GM12891 (cell line): ENCODE results near the gene POR.
A peak's percentile ranks its signal among the peaks of the same experiment; 100 is the strongest.
"Not testable (repeated sequence)": the region's sequence is repeated elsewhere in the genome, so short reads cannot be mapped to it uniquely, and the experiment has no call there.

Source experiments
- DNase-seq: peaks from one replicate; pipeline ENCODE4 v3.0.0; 2011; ENCODE audit warnings: low spot score; ENCODE audit not compliant: insufficient read length
- FAIRE-seq: peaks from 2 replicates; lab custom pipeline; 2011; peaks lifted over from hg19 to GRCh38; lab: Jason Lieb, UNC
- PAX5 ChIP-seq: IDR thresholded peaks from 2 replicates; pipeline ENCODE4 v1.6.1; 2011; ENCODE audit warnings: low read length, moderate library complexity, mild to moderate bottlenecking; ENCODE audit not compliant: insufficient read depth, severe bottlenecking
- POLR2A ChIP-seq: IDR thresholded peaks from 2 replicates; pipeline ENCODE4 v1.6.1; 2011; ENCODE audit warnings: low read depth, low read length, control low read depth
- POLR2AphosphoS5 ChIP-seq: IDR thresholded peaks from 2 replicates; pipeline ENCODE4 v1.6.1; 2011; ENCODE audit warnings: low read depth, low read length, control low read depth
- POU2F2 ChIP-seq: IDR thresholded peaks from 2 replicates; pipeline ENCODE4 v1.6.1; 2011; ENCODE audit warnings: low read depth, mild to moderate bottlenecking, control low read depth, low read length, moderate library complexity
- SPI1 ChIP-seq: IDR thresholded peaks from 2 replicates; pipeline ENCODE4 v1.6.1; 2011; ENCODE audit warnings: low read depth, low read length, control low read depth
- TAF1 ChIP-seq: IDR thresholded peaks from 2 replicates; pipeline ENCODE4 v1.6.1; 2011; ENCODE audit warnings: low read depth, low read length, control low read depth

Gene POR

DNA sequence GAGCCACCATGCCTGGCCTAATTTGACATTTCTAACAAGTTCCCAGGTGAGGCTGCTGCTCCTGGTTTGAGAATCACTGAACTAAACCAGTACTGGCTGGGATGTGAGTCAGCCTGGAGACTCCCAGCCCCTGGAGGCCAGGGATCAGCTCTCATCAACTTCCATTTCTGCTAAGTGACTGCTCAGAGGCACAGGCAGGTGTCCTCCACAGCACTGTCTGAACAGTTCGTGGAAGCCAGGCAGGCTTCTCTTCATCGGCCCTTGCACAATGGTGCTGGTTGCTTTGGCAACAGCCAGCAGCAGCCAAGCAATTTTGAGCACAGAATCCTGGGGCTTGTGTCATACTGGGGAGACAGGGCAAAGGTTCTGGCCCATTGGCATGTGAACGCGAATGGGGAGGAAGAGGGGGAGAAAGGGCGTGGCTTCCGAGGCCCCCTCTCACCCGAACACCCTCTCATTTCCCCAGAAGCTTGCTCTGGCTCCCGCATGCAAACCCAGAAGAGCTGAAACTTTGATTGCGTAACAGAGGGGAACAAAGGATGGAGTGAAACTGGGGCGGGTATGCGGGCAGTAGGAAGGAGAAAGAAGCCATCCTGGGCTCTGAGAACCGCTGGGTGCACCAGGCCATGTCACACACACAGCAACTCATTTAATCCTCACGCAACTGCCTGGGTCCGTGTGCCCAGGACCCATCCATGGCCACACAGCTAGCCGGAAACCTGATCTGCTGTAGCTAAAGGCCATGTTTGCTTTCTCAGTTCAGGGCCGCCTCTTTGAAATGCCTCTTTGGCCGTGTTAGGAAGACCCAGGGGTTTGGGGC lies 9.0 kb upstream of the POR start:
- FAIRE-seq = peak; percentile 38
- DNase-seq = no peak

DNA sequence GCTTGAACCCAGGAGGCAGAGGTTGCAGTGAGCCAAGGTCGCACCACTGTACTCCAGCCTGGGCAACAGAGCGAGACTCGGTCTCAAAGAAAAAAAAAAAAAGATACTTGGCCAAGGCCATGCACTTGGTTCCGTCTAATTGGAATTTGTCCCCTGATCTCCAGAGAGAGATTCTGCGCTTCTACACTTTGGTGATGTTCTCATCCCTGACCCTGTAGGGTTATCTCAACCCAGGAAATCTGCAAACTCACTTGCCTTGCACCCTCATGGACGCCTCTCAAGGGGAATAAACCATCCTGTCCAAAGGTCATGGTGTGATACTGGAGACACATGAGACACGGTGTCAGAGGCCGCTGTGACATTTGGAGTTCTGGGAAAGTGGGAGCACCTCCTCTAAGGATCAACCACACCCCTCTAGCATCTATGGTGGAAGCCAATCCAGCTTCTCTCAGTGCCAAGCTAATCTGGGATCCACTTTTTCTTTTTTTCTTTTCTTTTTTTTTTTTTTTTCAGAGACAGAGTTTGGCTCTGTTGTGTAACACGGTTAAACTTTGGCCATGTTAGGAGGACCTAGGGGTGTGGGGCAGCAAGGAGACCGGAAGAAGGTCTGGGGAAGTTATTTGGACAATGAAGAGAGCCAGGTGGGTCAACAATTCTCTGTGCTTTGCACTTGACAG lies 7.8 kb upstream of the POR start:
- no peak for FAIRE-seq
- DNase-seq = no peak
- no peak for TF ChIP-seq POU2F2
- TF ChIP-seq POLR2A = no peak
- no peak for TF ChIP-seq SPI1
- no peak for TF ChIP-seq PAX5
- TF ChIP-seq TAF1 = no peak
- TF ChIP-seq POLR2AphosphoS5 = no peak

More for the DNA sequence above, 9.0 kb upstream of the POR start:
- TF ChIP-seq POLR2A (no peak), TAF1 (no peak), SPI1 (no peak)

DNA sequence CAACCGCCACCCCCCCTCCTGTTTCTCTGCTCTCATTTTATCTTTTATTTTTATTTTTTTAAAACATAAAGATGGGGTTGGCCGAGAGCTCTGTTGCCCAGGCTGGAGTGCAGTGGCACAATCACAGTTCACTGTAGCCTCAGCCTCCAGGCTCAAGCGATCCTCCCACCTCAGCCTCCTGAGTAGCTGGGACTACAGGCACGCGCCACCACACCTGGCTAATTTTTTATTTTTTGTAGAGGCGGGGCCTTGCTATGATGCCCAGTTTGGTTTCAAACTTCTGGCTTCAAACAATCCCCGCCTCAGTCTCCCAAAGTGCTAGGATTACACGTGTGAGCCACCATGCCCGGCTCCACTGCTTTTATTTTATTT lies 7.3 kb upstream of the POR start:
- FAIRE-seq, DNase-seq: not testable (repeated sequence)

DNA sequence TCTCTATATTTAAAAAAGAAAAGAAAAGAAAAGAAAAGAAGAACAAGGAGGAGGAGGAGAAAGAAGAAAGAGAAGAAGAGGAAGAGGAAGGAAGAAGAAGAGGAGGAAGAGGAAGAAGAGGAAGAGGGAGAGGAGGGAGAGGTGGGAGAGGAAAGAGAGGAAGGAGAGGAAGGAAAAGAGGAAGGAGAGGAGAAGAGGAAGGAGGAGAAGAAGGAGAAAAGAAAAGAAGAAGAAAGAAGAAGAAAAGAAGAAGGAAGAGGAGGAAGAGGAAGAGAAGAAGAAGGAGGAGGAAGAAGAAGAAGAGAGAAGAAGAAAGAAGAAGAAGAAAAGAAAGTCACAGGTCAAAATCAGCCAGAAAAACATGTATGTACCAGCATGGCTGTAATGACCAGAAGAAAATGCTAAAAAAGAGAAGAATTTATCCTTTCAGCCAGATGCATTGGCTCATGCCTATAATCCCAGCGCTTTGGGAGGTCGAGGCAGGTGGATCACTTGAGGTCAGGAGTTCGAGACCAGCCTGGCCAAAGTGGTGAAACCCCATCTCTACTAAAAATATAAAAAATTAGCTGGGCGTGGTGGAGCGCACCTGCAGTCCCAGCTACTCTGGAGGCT lies 5.3 kb upstream of the POR start:
- FAIRE-seq = no peak
- DNase-seq = no peak
- no peak for TF ChIP-seq TAF1
- TF ChIP-seq POLR2A = no peak
- no peak for TF ChIP-seq PAX5
- no peak for TF ChIP-seq POLR2AphosphoS5
- TF ChIP-seq POU2F2 = no peak
- TF ChIP-seq SPI1 = no peak

DNA sequence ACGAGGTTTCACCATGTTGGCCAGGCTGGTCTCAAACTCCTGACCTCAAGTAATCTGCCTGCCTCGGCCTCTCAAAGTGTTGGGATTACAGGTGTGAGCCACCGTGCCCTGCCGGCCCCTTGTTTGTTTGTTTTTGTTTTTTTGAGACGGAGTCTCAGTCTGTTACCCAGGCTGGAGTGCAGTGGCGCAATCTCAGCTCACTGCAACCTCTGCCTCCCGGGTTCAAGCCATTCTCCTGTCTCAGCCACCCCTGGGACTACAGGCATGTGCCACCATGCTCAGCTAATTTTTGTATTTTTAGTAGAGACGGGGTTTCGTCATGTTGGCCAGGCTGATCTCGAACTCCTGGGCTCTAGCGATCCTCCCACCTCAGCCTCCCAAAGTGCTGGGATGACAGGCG lies 3.8 kb upstream of the POR start:
- FAIRE-seq, DNase-seq: not testable (repeated sequence)

DNA sequence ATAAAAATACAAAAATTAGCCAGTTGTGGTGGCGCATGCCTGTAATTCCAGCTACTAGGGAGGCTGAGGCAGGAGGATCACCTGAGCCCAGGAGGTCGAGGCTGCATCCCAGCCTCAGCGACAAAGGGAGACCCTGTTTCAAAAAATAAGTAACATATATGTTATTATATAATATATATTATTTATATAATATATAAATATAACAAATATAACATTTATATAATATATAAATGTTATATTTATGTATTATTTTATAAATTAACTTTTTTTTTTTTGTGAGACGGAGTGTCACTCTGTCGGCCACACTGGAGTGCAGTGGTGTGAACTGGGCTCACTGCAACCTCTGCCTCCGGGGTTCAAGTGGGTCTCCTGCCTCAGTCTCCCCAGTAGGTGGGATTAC lies 1.5 kb upstream of the POR start:
- no peak for TF ChIP-seq TAF1
- TF ChIP-seq POLR2AphosphoS5 = no peak
- DNase-seq (no peak), FAIRE-seq (no peak)

DNA sequence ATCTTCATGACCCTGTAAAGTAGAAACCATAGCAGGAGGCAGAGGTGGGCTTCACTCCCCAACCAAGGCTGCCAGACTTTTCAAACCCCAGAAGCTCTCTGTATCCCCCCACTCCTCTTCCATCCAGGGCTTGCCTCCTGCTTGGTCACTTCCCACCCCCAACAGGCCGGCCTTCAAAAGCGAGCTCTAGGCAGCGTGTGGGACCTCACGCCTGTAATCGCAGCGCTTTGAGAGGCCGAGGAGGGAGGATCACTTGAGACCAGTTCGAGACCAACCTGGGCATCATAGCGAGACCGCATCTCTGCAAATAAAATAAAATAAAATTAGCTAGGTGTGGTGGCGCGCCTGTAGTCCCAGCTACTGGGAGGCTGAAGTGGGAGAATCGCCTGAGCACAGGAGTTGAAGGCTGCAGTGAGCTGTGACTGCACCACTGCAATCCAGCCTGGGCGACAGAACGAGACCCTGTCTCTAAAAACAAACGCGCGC lies 743 bp upstream of the POR start:
- TF ChIP-seq POLR2A (no peak), POU2F2 (no peak), TAF1 (no peak), SPI1 (no peak), POLR2AphosphoS5 (no peak)
- FAIRE-seq = no peak
- DNase-seq = no peak

DNA sequence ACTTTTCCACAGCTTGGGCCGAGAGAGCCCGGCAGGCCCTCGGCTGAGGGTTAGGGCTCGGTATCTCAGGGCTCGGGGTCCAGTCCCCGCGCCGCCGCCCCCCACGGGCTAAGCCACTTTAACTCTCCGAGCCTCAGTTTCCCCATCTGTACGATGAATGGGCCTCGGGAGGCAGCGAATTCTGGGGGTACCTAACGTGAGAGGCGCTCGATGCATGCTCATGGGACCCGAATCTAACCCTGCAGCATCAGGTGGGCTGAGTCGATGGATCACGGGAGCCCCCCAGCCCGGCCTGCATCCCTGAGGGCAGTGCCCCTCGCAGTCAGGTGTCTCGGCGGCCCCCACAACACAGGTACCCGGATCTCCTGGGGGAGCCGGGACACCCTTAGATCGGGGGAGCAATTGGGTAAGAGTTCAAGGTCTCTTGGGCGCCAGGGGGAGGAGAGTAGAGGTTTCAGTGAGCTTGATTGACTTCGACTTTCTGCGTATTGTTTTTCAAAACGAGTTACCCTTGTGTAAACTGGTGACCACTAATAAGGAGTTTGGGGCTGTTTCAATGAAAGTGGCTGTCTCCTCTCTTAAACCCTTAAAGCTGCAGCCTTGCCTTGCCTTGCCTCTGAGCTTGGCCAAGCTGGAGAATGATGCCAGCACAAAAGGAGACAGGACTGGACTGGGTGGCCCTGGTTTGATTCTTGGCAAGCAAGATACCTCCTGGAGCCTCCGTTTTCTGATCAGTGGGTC lies 631 bp downstream of the POR start:
- DNase-seq (no peak), FAIRE-seq (peak; percentile 26)
- TF ChIP-seq POU2F2 (peak; percentile 21; the same call in 1 of the 2 replicates), PAX5 (no peak), POLR2A (no peak), POLR2AphosphoS5 (no peak)

DNA sequence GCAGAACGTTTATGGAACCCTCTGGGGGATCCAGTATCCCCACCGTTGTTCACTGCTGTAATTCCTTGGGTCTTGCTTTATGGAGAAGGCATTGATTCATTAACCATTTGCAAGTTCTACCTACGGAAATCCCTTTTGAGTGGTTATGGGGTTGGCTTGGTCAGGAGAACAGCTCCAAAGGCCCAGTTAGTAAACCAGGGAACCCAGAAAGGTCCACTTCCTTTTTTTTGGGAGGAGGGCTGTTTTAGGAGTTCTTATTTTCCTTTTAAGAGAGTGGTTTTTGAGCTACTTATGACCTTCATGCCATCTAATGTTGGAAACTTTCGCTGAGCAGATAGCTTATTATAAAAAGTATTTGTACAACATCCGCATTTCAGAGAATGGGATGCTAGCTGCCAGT lies 1.3 kb downstream of the POR start:
- no peak for TF ChIP-seq PAX5
- peak; percentile 91 for TF ChIP-seq SPI1
- DNase-seq (no peak), FAIRE-seq (no peak)
